H1 (cell line): ENCODE measurements around the gene ATP5PF.

Experiments
- ATF3 ChIP-seq: IDR thresholded peaks from 2 replicates; pipeline ENCODE4 v1.6.1; 2011; ENCODE audit warnings: low read depth, mild to moderate bottlenecking, low read length; ENCODE audit not compliant: insufficient read depth
- CTCF ChIP-seq, 3 experiments: IDR thresholded peaks; 1 replicate in 2 of 3; 2 replicates in 1 of 3; pipeline versions ENCODE4 v1.5.1 to v1.6.1; 2011; ENCODE audit warnings: low read length in 3 of 3, mild to moderate bottlenecking in 3 of 3, inconsistent platforms in 2 of 3, low read depth in 1 of 3, moderate library complexity in 1 of 3; ENCODE audit not compliant: insufficient read depth in 1 of 3; ENCODE audit errors: control extremely low read depth in 1 of 3
- E2F6 ChIP-seq: IDR thresholded peaks from 2 replicates; pipeline ENCODE4 v1.6.1; 2012; ENCODE audit warnings: inconsistent platforms
- EGR1 ChIP-seq: IDR thresholded peaks from 2 replicates; pipeline ENCODE4 v1.6.1; 2011; ENCODE audit warnings: low read depth, low read length, borderline replicate concordance
- EP300 ChIP-seq, 2 experiments: IDR thresholded peaks; 1 replicate in 1 of 2; 2 replicates in 1 of 2; pipeline ENCODE4 v1.6.1; 2011 to 2012; ENCODE audit warnings: low read depth in 2 of 2, low read length in 2 of 2, mild to moderate bottlenecking in 2 of 2, borderline replicate concordance in 1 of 2, inconsistent platforms in 1 of 2, moderate library complexity in 1 of 2
- MAFK ChIP-seq: IDR thresholded peaks from 2 replicates; pipeline ENCODE4 v1.6.1; 2012; ENCODE audit warnings: low read depth, mild to moderate bottlenecking, improper control_type of control experiment, low read length
- NANOG ChIP-seq: IDR thresholded peaks from 2 replicates; pipeline ENCODE4 v1.6.1; 2011; ENCODE audit warnings: low read length, low read depth, mild to moderate bottlenecking, inconsistent platforms; ENCODE audit not compliant: insufficient read depth, poor library complexity, severe bottlenecking
- PHF8 ChIP-seq: fragments of 200-600 bp; sonication (generic); conservative IDR thresholded peaks from 2 replicates; pipeline ENCODE4 v1.7.1; 2012; ENCODE audit warnings: low read depth, mild to moderate bottlenecking, inconsistent platforms, low read length, moderate library complexity
- POLR2A ChIP-seq, 2 experiments: IDR thresholded peaks; 1 replicate in 1 of 2; 2 replicates in 1 of 2; pipeline ENCODE4 v1.6.1; 2011; ENCODE audit warnings: low read depth in 2 of 2, low read length in 2 of 2, mild to moderate bottlenecking in 2 of 2; ENCODE audit errors: control extremely low read depth in 1 of 2
- POLR2AphosphoS5 ChIP-seq: IDR thresholded peaks from 2 replicates; pipeline ENCODE4 v1.6.1; 2011; ENCODE audit warnings: low read depth, low read length
- SP1 ChIP-seq: IDR thresholded peaks from 2 replicates; pipeline ENCODE4 v1.6.1; 2011; ENCODE audit warnings: low read depth, low read length
- TBP ChIP-seq: IDR thresholded peaks from 2 replicates; pipeline ENCODE4 v1.6.1; 2011; ENCODE audit warnings: low read depth, low read length, improper control_type of control experiment
- YY1 ChIP-seq: IDR thresholded peaks from 2 replicates; pipeline ENCODE4 v1.6.1; 2011; ENCODE audit warnings: low read depth, mild to moderate bottlenecking, low read length

GRCh38 chr21:25721987-25722386 is 12.7 kb downstream of the ATP5PF start:
- TF ChIP-seq CTCF (IDR thresholded peaks at IDR 0.05; ENCODE audit: control extremely low read depth in 1 of 3, insufficient read depth in 1 of 3, low read depth in 1 of 3, low read length in 3 of 3), result no peak
- TF ChIP-seq POLR2AphosphoS5, result no peak
- TF ChIP-seq EP300 (IDR thresholded peaks at IDR 0.05; ENCODE audit: borderline replicate concordance in 1 of 2, low read depth in 2 of 2, low read length in 2 of 2), result no peak
- no peak for TF ChIP-seq EGR1
- no peak for TF ChIP-seq POLR2A (IDR thresholded peaks at IDR 0.05; ENCODE audit: control extremely low read depth in 1 of 2, low read depth in 2 of 2, low read length in 2 of 2)
- no peak for TF ChIP-seq MAFK
- TF ChIP-seq ATF3, result no peak
- no peak for TF ChIP-seq E2F6
- TF ChIP-seq SP1, result no peak
- no peak for TF ChIP-seq NANOG
- no peak for TF ChIP-seq YY1
- no peak for TF ChIP-seq PHF8
- no peak for TF ChIP-seq TBP
